HepG2 (cell line): ENCODE measurements around the gene CAMK2N2. TPM values are rescaled to one million over a fixed set of nuclear protein-coding genes. Genes with fewer than 3 reads are reported as not detected.

ENCODE experiments used
- FLYWCH1 ChIP-seq: sonication (generic); formaldehyde crosslinking; IDR thresholded peaks from 2 replicates; pipeline ENCODE4 v1.8.1; 2023; ENCODE audit warnings: mild to moderate bottlenecking, missing genetic modification reagents
- KDM5B ChIP-seq: sonication (generic); formaldehyde crosslinking; IDR thresholded peaks from 2 replicates; pipeline ENCODE4 v1.4.0; 2020; ENCODE audit warnings: missing genetic modification reagents, mild to moderate bottlenecking, borderline replicate concordance
- MBD4 ChIP-seq: IDR thresholded peaks from 2 replicates; pipeline ENCODE4 v1.6.1; 2012; ENCODE audit warnings: low read length, inconsistent platforms, borderline replicate concordance
- NFIB ChIP-seq: sonication (generic); formaldehyde crosslinking; IDR thresholded peaks from 2 replicates; pipeline ENCODE4 v1.9.0; 2021; ENCODE audit warnings: missing genetic modification reagents, mild to moderate bottlenecking, borderline replicate concordance
- REPIN1 ChIP-seq: sonication (generic); formaldehyde crosslinking; IDR thresholded peaks from 2 replicates; pipeline ENCODE4 v1.8.0; 2022; ENCODE audit warnings: missing genetic modification reagents, low read depth, mild to moderate bottlenecking, borderline replicate concordance
- SCMH1 ChIP-seq: sonication (generic); formaldehyde crosslinking; IDR thresholded peaks from 2 replicates; pipeline ENCODE4 v1.9.0; 2021; ENCODE audit warnings: missing genetic modification reagents, mild to moderate bottlenecking, borderline replicate concordance
- SSRP1 ChIP-seq: IDR thresholded peaks from 2 replicates; pipeline ENCODE4 v1.6.1; 2016; ENCODE audit warnings: control low read depth
- TARDBP ChIP-seq: sonication (generic); formaldehyde crosslinking; IDR thresholded peaks from 2 replicates; pipeline ENCODE4 v1.8.0; 2022; ENCODE audit warnings: mild to moderate bottlenecking, missing genetic modification reagents
- WIZ ChIP-seq: sonication (generic); formaldehyde crosslinking; IDR thresholded peaks from 2 replicates; pipeline ENCODE4 v1.5.1; 2020; ENCODE audit warnings: mild to moderate bottlenecking, missing genetic modification reagents
- ZBTB8A ChIP-seq: sonication (generic); formaldehyde crosslinking; IDR thresholded peaks from 2 replicates; pipeline ENCODE4 v1.4.0; 2020; ENCODE audit warnings: mild to moderate bottlenecking, low read depth, missing genetic modification reagents, borderline replicate concordance
- ZNF12 ChIP-seq: sonication (generic); formaldehyde crosslinking; IDR thresholded peaks from 2 replicates; pipeline ENCODE4 v1.5.0; 2020; ENCODE audit warnings: missing genetic modification reagents
- ZNF510 ChIP-seq: sonication (generic); formaldehyde crosslinking; IDR thresholded peaks from 2 replicates; pipeline ENCODE4 v1.4.0; 2020; ENCODE audit warnings: low read depth, mild to moderate bottlenecking, missing genetic modification reagents
- ZNF557 ChIP-seq: sonication (generic); formaldehyde crosslinking; IDR thresholded peaks from 2 replicates; pipeline ENCODE4 v1.4.0; 2020; ENCODE audit warnings: missing genetic modification reagents
- ZNF678 ChIP-seq: sonication (generic); formaldehyde crosslinking; IDR thresholded peaks from 2 replicates; pipeline ENCODE4 v1.4.0; 2020; ENCODE audit warnings: mild to moderate bottlenecking, missing genetic modification reagents
- polyA plus RNA-seq, 8 experiments: library from polyadenylated mRNA; depleted of rRNA in 3 of 8; stranded (reverse) in 7 of 8; unstranded in 1 of 8; fragments of >200 nt; fragmentation: Illumina TruSeq in 4 of 8; extraction: Trizol in 4 of 8; gene quantifications; 2 replicates each; pipeline versions ENCODE4 v1.2.1 to v1.2.3, GENCODE V29; 2011 to 2016; ENCODE audit warnings: low read depth in 4 of 8, missing spikeins in 1 of 8, mixed read lengths in 1 of 8; ENCODE audit not compliant: insufficient read depth in 1 of 8
- total RNA-seq, 5 experiments: library from RNA; depleted of rRNA; stranded (reverse); fragments of >200 nt; fragmentation: Illumina TruSeq; extraction: Trizol; gene quantifications; 2 replicates each; pipeline ENCODE4 v1.2.3, GENCODE V29; 2016; ENCODE audit warnings: low read depth in 1 of 5
- TF ChIP-seq, protein P1 (sequence below): sonication (generic); formaldehyde crosslinking; IDR thresholded peaks from 2 replicates; pipeline ENCODE4 v1.5.1; 2020; ENCODE audit warnings: mild to moderate bottlenecking, missing genetic modification reagents, borderline replicate concordance
- TF ChIP-seq, protein P2 (sequence below): sonication (generic); formaldehyde crosslinking; IDR thresholded peaks from 2 replicates; pipeline ENCODE4 v1.5.0; 2020; ENCODE audit warnings: missing genetic modification reagents
- TF ChIP-seq, protein P3 (sequence below): sonication (generic); formaldehyde crosslinking; IDR thresholded peaks from 2 replicates; pipeline ENCODE4 v1.4.0; 2020; ENCODE audit warnings: missing genetic modification reagents
- TF ChIP-seq, protein P4 (sequence below): sonication (generic); formaldehyde crosslinking; IDR thresholded peaks from 2 replicates; pipeline ENCODE4 v1.4.0; 2020; ENCODE audit warnings: missing genetic modification reagents, borderline replicate concordance
- TF ChIP-seq, protein P5 (sequence below): sonication (generic); formaldehyde crosslinking; IDR thresholded peaks from 2 replicates; pipeline ENCODE4 v1.8.1; 2023; ENCODE audit warnings: mild to moderate bottlenecking, inconsistent platforms, moderate library complexity, missing genetic modification reagents, borderline replicate concordance

The CAMK2N2 gene
- total and polyA plus RNA-seq, 2 of the 13 experiments (the other 11 are each of a cell fraction or from before 2014, with no cell fraction given): 0.12 to 0.27 TPM

DNA sequence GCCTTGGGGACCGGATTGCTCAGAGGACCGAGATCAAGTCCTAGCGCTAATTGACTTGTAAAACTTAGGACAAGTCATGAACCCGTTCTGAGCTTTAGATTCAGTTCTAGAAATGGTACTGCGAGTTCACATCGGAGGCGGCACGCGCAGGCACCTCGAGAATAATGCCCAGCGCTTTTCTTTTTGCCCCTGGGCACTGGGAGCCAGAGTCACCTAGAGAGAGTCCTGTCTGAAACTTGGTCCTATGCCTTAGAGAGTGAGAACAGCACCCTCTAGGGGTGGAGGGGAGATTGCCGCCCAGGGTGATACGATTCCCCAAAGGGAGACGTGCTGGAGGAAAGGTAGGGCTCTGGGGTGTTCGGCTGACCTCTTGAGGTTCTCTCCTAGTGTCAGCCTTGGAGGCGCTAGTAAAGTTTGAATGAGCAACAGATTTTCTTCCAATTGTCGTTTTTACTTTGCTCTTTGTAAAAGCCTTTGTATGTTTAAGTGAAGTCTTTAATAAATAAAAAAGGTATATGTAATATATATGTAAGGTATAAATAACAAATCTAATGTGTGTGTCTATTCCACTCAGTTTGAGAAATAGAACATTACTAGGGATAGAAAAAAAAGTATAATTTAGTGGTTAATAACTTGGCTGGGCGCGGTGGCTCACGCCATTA, 11.1 kb downstream of the CAMK2N2 start (continued):
- TF ChIP-seq, protein P1, sequence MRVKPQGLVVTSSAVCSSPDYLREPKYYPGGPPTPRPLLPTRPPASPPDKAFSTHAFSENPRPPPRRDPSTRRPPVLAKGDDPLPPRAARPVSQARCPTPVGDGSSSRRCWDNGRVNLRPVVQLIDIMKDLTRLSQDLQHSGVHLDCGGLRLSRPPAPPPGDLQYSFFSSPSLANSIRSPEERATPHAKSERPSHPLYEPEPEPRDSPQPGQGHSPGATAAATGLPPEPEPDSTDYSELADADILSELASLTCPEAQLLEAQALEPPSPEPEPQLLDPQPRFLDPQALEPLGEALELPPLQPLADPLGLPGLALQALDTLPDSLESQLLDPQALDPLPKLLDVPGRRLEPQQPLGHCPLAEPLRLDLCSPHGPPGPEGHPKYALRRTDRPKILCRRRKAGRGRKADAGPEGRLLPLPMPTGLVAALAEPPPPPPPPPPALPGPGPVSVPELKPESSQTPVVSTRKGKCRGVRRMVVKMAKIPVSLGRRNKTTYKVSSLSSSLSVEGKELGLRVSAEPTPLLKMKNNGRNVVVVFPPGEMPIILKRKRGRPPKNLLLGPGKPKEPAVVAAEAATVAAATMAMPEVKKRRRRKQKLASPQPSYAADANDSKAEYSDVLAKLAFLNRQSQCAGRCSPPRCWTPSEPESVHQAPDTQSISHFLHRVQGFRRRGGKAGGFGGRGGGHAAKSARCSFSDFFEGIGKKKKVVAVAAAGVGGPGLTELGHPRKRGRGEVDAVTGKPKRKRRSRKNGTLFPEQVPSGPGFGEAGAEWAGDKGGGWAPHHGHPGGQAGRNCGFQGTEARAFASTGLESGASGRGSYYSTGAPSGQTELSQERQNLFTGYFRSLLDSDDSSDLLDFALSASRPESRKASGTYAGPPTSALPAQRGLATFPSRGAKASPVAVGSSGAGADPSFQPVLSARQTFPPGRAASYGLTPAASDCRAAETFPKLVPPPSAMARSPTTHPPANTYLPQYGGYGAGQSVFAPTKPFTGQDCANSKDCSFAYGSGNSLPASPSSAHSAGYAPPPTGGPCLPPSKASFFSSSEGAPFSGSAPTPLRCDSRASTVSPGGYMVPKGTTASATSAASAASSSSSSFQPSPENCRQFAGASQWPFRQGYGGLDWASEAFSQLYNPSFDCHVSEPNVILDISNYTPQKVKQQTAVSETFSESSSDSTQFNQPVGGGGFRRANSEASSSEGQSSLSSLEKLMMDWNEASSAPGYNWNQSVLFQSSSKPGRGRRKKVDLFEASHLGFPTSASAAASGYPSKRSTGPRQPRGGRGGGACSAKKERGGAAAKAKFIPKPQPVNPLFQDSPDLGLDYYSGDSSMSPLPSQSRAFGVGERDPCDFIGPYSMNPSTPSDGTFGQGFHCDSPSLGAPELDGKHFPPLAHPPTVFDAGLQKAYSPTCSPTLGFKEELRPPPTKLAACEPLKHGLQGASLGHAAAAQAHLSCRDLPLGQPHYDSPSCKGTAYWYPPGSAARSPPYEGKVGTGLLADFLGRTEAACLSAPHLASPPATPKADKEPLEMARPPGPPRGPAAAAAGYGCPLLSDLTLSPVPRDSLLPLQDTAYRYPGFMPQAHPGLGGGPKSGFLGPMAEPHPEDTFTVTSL (CRISPR knock-in tag): peak; percentile 18; the same call in 1 of the 2 replicates
- TF ChIP-seq MBD4: no peak
- TF ChIP-seq SSRP1 (CRISPR knock-in tag): 0 out of 2 replicates have a peak, but pooled peaks have one; percentile 75
- no peak for TF ChIP-seq ZNF510 (CRISPR knock-in tag)
- TF ChIP-seq, protein P2, sequence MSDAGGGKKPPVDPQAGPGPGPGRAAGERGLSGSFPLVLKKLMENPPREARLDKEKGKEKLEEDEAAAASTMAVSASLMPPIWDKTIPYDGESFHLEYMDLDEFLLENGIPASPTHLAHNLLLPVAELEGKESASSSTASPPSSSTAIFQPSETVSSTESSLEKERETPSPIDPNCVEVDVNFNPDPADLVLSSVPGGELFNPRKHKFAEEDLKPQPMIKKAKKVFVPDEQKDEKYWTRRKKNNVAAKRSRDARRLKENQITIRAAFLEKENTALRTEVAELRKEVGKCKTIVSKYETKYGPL (CRISPR knock-in tag): no peak
- no peak for TF ChIP-seq SCMH1 (CRISPR knock-in tag)
- no peak for TF ChIP-seq ZNF678
- no peak for TF ChIP-seq KDM5B
- no peak for TF ChIP-seq NFIB
- TF ChIP-seq WIZ (CRISPR knock-in tag): no peak
- TF ChIP-seq, protein P3, sequence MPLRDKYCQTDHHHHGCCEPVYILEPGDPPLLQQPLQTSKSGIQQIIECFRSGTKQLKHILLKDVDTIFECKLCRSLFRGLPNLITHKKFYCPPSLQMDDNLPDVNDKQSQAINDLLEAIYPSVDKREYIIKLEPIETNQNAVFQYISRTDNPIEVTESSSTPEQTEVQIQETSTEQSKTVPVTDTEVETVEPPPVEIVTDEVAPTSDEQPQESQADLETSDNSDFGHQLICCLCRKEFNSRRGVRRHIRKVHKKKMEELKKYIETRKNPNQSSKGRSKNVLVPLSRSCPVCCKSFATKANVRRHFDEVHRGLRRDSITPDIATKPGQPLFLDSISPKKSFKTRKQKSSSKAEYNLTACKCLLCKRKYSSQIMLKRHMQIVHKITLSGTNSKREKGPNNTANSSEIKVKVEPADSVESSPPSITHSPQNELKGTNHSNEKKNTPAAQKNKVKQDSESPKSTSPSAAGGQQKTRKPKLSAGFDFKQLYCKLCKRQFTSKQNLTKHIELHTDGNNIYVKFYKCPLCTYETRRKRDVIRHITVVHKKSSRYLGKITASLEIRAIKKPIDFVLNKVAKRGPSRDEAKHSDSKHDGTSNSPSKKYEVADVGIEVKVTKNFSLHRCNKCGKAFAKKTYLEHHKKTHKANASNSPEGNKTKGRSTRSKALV (CRISPR knock-in tag): no peak
- TF ChIP-seq ZNF557 (CRISPR knock-in tag): no peak
- TF ChIP-seq FLYWCH1: no peak
- no peak for TF ChIP-seq ZBTB8A (CRISPR knock-in tag)
- TF ChIP-seq TARDBP (CRISPR knock-in tag): 0 out of 2 replicates have a peak, but pooled peaks have one; percentile 16
- TF ChIP-seq REPIN1 (CRISPR knock-in tag): no peak
- TF ChIP-seq, protein P4, sequence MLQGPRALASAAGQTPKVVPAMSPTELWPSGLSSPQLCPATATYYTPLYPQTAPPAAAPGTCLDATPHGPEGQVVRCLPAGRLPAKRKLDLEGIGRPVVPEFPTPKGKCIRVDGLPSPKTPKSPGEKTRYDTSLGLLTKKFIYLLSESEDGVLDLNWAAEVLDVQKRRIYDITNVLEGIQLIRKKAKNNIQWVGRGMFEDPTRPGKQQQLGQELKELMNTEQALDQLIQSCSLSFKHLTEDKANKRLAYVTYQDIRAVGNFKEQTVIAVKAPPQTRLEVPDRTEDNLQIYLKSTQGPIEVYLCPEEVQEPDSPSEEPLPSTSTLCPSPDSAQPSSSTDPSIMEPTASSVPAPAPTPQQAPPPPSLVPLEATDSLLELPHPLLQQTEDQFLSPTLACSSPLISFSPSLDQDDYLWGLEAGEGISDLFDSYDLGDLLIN: no peak
- no peak for TF ChIP-seq ZNF12
- TF ChIP-seq, protein P5, sequence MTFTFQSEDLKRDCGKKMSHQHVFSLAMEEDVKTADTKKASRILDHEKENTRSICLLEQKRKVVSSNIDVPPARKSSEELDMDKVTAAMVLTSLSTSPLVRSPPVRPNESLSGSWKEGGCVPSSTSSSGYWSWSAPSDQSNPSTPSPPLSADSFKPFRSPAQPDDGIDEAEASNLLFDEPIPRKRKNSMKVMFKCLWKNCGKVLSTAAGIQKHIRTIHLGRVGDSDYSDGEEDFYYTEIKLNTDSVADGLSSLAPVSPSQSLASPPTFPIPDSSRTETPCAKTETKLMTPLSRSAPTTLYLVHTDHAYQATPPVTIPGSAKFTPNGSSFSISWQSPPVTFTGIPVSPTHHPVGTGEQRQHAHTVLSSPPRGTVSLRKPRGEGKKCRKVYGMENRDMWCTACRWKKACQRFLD (CRISPR knock-in tag): 0 out of 2 replicates have a peak, but pooled peaks have one; percentile 23
